ENCODE results near the gene CXXC5. TPM values are rescaled to one million over a fixed set of nuclear protein-coding genes. Genes with fewer than 3 reads are reported as not detected.

CXXC5 gene
- total and polyA plus RNA-seq, 2 of the 4 experiments (the other 2 are of a cell fraction) = 24.9 to 35.7 TPM

GRCh38 chr5:139638736-139639618, 9.2 kb upstream of the CXXC5 start:
- Histone ChIP-seq H3K36me3 (ENCODE audit: control insufficient read depth, insufficient read depth, low read length) (no peaks in the 10 kb centered on the region), H4K8ac (ENCODE audit: low read depth in 2 of 2, low read length in 2 of 2) (peak overlapping the region; percentile 87; a peak in 1 of 4 replicates), H2AFZ (replicated peaks; ENCODE audit: low read length, poor library complexity) (peak overlapping the region; percentile 38), H2AK9ac (replicated peaks; ENCODE audit: low read depth, low read length, poor library complexity) (peak overlapping the region; percentile 67), H3K18ac (ENCODE audit: low read depth, low read length) (no peak overlapping the region), H3K4me3 (ENCODE audit: insufficient read depth, low read depth, low read length) (no peak overlapping the region), H3K56ac (ENCODE audit: extremely low read depth, insufficient read depth, low read length) (no peak overlapping the region), H3K9me1 (ENCODE audit: insufficient read depth, low read length) (peaks cover 19% of the 10 kb centered on the region), H2AK5ac (ENCODE audit: low read depth, low read length) (peak overlapping the region; percentile 81; the same call in 1 of the 2 replicates), H4K20me1 (ENCODE audit: insufficient read depth, low read length) (peaks cover 7% of the 10 kb centered on the region; the same call in 1 of the 2 replicates), H3K27ac (ENCODE audit: insufficient read depth, low read length) (no peak overlapping the region), H3K14ac (replicated peaks; ENCODE audit: low read depth, low read length) (peak overlapping the region; percentile 48; the same call in 1 of the 2 replicates), H2BK5ac (ENCODE audit: low read depth, low read length, poor library complexity, severe bottlenecking) (no peak overlapping the region), H4K5ac (ENCODE audit: low read depth, low read length) (0 out of 2 replicates have a peak overlapping the region, but pooled peaks have one; percentile 10), H3K4me2 (ENCODE audit: low read depth, low read length) (no peak overlapping the region), H3K79me1 (ENCODE audit: low read depth in 1 of 2, low read length in 2 of 2) (peaks cover 4 to 36% of the 10 kb centered on the region in 2 experiments; a peak in 3 of 4 replicates), H4K91ac (ENCODE audit: insufficient read depth, low read depth, low read length) (0 out of 2 replicates have a peak overlapping the region, but pooled peaks have one; percentile 88), H3K27me3 (ENCODE audit: control insufficient read depth, insufficient read depth, low read length) (no peaks in the 10 kb centered on the region), H2BK15ac (ENCODE audit: low read depth, low read length) (no peak overlapping the region), H2BK20ac (ENCODE audit: low read depth, low read length) (no peak overlapping the region; the same call in 1 of the 2 replicates), H3K4me1 (ENCODE audit: control insufficient read depth, insufficient read depth, low read length) (peaks cover 23% of the 10 kb centered on the region), H2BK120ac (ENCODE audit: low read depth, low read length) (peak overlapping the region; percentile 42; the same call in 1 of the 2 replicates), H3K4ac (ENCODE audit: low read depth, low read length) (peak overlapping the region; percentile 86), H3K9ac (ENCODE audit: low read depth, low read length) (no peak overlapping the region), H3K9me3 (ENCODE audit: control insufficient read depth, insufficient read depth, low read length) (no peaks in the 10 kb centered on the region), H3K23ac (ENCODE audit: low read depth, low read length) (0 out of 2 replicates have a peak overlapping the region, but pooled peaks have one; percentile 69)
- no TSS peak for BruUV-seq (replicated peaks)
- DNase-seq (no peak), ATAC-seq (ENCODE audit: low read depth) (no peak)
- in situ Hi-C loops (cut with MboI; ENCODE audit: low sequenced_read_pairs) = loop anchor here (25.0 kb wide), 1 partner anchor 473 kb away; the partner anchor contains the start of gene PURA
- intact Hi-C loops (cut with micrococcal nuclease) = loop anchor here (10.0 kb wide), 1 partner anchor 206 kb away; no protein-coding TSS in a partner anchor
- ChIA-PET POLR2A (ENCODE audit: unreplicated experiment) (no interaction called here), CTCF (interaction anchor here (1.0 to 1.3 kb wide), 3 partner anchors 9 to 136 kb away, joined by 3 to 5 read pairs (median 3); partner anchors contain the start of gene CXXC5)
- dilution Hi-C loops (cut with HindIII; ENCODE audit: low sequenced_read_pairs, unreplicated experiment) = loop anchor here (25.0 kb wide), 1 partner anchor 123 kb away; no protein-coding TSS in a partner anchor
- TF ChIP-seq SMC3 (IDR thresholded peaks at IDR 0.05; ENCODE audit: low read depth, low read length) = no peak
- no peak for TF ChIP-seq MXI1 (IDR thresholded peaks at IDR 0.05; ENCODE audit: borderline replicate concordance, low read depth, low read length)
- no CpG with 5 or more reads among the region's 12 CpGs for WGBS, 2 experiments (ENCODE audit: extremely low coverage in 2 of 2, insufficient read length in 1 of 2)

All from IMR-90 (cell line).